Epithelial cell of proximal tubule (primary cell): ENCODE data around the gene KRT6C. TPM values are rescaled to one million over a fixed set of nuclear protein-coding genes. Genes with fewer than 3 reads are reported as not detected.

ENCODE experiments used
- DNase-seq: peaks from one replicate; pipeline ENCODE4 v3.0.0-alpha.2; 2011; ENCODE audit warnings: low read depth
- H3K4me3 ChIP-seq: 2 replicates; pipeline ENCODE4 v1.5.1; 2011; ENCODE audit warnings: low read depth, mild to moderate bottlenecking, low read length
- total RNA-seq: library from RNA; depleted of rRNA; stranded (reverse); fragments of >200 nt; gene quantifications from 2 replicates; pipeline ENCODE4 v1.2.3, GENCODE V29; 2015
- TF ChIP-seq, protein P1 (sequence below): conservative IDR thresholded peaks from 2 replicates; pipeline ENCODE4 v1.5.1; 2012; ENCODE audit warnings: low read depth, mild to moderate bottlenecking, low read length

The KRT6C gene
- total RNA-seq, 1 donor from 2014 or later = not detected

GRCh38 chr12:52434081-52434733 lies 39.4 kb downstream of the KRT6C start, which contains the start of gene KRT75:
KRT75 (minus strand) TSS chr12:52434371; CDS start chr12:52434304, 67 bp downstream.
- DNase-seq = no peak
- H3K4me3 ChIP-seq = no peak within 1 kb of the TSS
- TF ChIP-seq, protein P1, sequence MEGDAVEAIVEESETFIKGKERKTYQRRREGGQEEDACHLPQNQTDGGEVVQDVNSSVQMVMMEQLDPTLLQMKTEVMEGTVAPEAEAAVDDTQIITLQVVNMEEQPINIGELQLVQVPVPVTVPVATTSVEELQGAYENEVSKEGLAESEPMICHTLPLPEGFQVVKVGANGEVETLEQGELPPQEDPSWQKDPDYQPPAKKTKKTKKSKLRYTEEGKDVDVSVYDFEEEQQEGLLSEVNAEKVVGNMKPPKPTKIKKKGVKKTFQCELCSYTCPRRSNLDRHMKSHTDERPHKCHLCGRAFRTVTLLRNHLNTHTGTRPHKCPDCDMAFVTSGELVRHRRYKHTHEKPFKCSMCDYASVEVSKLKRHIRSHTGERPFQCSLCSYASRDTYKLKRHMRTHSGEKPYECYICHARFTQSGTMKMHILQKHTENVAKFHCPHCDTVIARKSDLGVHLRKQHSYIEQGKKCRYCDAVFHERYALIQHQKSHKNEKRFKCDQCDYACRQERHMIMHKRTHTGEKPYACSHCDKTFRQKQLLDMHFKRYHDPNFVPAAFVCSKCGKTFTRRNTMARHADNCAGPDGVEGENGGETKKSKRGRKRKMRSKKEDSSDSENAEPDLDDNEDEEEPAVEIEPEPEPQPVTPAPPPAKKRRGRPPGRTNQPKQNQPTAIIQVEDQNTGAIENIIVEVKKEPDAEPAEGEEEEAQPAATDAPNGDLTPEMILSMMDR = no peak

DNA sequence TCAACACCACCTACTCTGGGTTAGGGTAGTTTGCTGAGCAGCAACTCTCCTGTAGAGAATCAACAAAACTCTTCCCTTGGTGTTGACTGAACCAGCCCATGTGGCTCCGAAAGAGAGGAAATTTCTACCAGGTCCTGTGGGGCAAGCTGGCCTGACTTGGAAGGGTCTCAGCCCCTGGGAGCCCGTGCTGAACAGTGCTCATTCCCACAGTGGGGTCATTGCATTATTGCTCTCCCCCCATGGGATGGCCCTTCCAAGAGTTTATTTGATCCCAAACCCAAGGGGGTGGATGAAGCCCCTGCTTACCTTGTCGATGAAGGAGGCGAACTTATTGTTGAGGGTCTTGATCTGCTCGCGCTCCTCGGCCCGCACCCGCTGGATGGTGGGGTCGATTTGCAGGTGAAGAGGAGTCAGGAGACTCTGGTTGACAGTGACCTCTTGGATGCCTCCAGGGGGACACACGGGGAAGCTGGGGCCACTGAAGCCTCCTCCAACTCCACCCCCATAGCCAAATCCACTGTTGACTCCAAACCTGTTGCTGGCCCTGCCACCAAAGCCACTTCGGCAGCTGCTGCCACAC lies 40.0 kb downstream of the KRT6C start:
- TF ChIP-seq, protein P1 = no peak
- no peak overlapping the region for H3K4me3 ChIP-seq
- DNase-seq = no peak

GRCh38 chr12:52432559-52433207 lies 40.9 kb downstream of the KRT6C start:
- TF ChIP-seq, protein P1 = no peak
- no peak overlapping the region for H3K4me3 ChIP-seq
- DNase-seq = no peak

- TF ChIP-seq, protein P1 = no peak
- no peak overlapping the region for H3K4me3 ChIP-seq
- DNase-seq = no peak
Observed at GRCh38 chr12:52428121-52428520, 45.5 kb downstream of the KRT6C start.

- no peak overlapping the region for H3K4me3 ChIP-seq
- no peak for DNase-seq
- TF ChIP-seq, protein P1 = no peak
Observed at GRCh38 chr12:52427083-52427482, 46.5 kb downstream of the KRT6C start.

- DNase-seq = no peak
- H3K4me3 ChIP-seq = no peak overlapping the region
- TF ChIP-seq, protein P1 = no peak
Observed at GRCh38 chr12:52426034-52426433, 47.6 kb downstream of the KRT6C start.
